Left colon (tissue), 2 donors: ENCODE measurements around the gene ARF5. TPM values are rescaled to one million over a fixed set of nuclear protein-coding genes. Genes with fewer than 3 reads are reported as not detected.

ENCODE experiments used
- ATAC-seq: fragments of 200-7000 bp; cut with Tn5 transposase; one replicate; pipeline ENCODE4 v1.9.1; 2020; ENCODE audit warnings: mild to moderate bottlenecking, moderate library complexity
- DNase-seq, 2 donors: peaks; one replicate each; pipeline ENCODE4 v3.0.0-alpha.2; 2020
- intact Hi-C, 2 donors: fragments of 100-400 bp; cut with DNase I in 1 of 2; cut with micrococcal nuclease in 1 of 2; formaldehyde crosslinking; loops; one replicate each; pipeline versions ENCODE4 v1.11.2 to v1.14.0; 2022; cut with DNase I, micrococcal nuclease
- total RNA-seq, 2 donors: library from RNA; stranded (reverse); fragmentation: NEBNext Ultra II Directional; extraction: Animal tissue kit (Norgen Biotek cat#: 25700); gene quantifications; one replicate each; pipeline ENCODE4 v1.2.1, GENCODE V29; 2021
- donor health status: DM: no; HTN: no; CAD: no.
- donor health status: DM: yes; HTN: yes; CAD: no.

The ARF5 gene
- total RNA-seq, 2 donors from 2014 or later: 164 to 172 TPM

GRCh38 chr7:127620406-127621233 is 32.4 kb downstream of the ARF5 start:
- ATAC-seq (no peak), DNase-seq (no peak)
- intact Hi-C loops: no loop called here

- ATAC-seq (no peak), DNase-seq (no peak)
- intact Hi-C loops: no loop called here
Observed at GRCh38 chr7:127625331-127625730, 37.1 kb downstream of the ARF5 start.

GRCh38 chr7:127628445-127628844 is 40.2 kb downstream of the ARF5 start:
- ATAC-seq: no peak
- no peak for DNase-seq
- intact Hi-C loops: no loop called here

GRCh38 chr7:127629268-127629854 is 41.1 kb downstream of the ARF5 start:
- ATAC-seq (peak; percentile 37), DNase-seq (peak in 1 of 2 donors; percentile 34)
- intact Hi-C loops: no loop called here

GRCh38 chr7:127632276-127632910 is 44.2 kb downstream of the ARF5 start:
- ATAC-seq: no peak
- intact Hi-C loops: no loop called here
- DNase-seq: no peak

- intact Hi-C loops: no loop called here
- peak; percentile 64 for ATAC-seq
- DNase-seq: no peak
Observed at GRCh38 chr7:127635659-127636285, 47.6 kb downstream of the ARF5 start.

GRCh38 chr7:127638197-127638596 is 50.0 kb downstream of the ARF5 start:
- intact Hi-C loops: no loop called here
- ATAC-seq: no peak
- no peak for DNase-seq

Other genes starting within 250 kb of the ARF5 start
- gene ZNF800, start 195.7 kb upstream of the ARF5 start, total RNA-seq: 10 to 100 TPM; 31.7 to 31.9 TPM
- gene GCC1, start 2.8 kb upstream of the ARF5 start, total RNA-seq: 10 to 100 TPM; 16.4 to 19.0 TPM
- gene FSCN3, start 5.3 kb downstream of the ARF5 start, total RNA-seq: 1 to 10 TPM in 1 of 2 donors, under 1 TPM in 1; 0.64 to 1.3 TPM
- gene PAX4, start 29.7 kb downstream of the ARF5 start, total RNA-seq: 1 to 10 TPM in 1 of 2 donors, under 1 TPM in 1; 0.98 to 1.6 TPM
- 100 to 1,000 TPM; 108 to 123 TPM for gene SND1, start 63.8 kb downstream of the ARF5 start, total RNA-seq